ENCODE measurements around the gene AGPAT3.

AGPAT3 gene

DNA sequence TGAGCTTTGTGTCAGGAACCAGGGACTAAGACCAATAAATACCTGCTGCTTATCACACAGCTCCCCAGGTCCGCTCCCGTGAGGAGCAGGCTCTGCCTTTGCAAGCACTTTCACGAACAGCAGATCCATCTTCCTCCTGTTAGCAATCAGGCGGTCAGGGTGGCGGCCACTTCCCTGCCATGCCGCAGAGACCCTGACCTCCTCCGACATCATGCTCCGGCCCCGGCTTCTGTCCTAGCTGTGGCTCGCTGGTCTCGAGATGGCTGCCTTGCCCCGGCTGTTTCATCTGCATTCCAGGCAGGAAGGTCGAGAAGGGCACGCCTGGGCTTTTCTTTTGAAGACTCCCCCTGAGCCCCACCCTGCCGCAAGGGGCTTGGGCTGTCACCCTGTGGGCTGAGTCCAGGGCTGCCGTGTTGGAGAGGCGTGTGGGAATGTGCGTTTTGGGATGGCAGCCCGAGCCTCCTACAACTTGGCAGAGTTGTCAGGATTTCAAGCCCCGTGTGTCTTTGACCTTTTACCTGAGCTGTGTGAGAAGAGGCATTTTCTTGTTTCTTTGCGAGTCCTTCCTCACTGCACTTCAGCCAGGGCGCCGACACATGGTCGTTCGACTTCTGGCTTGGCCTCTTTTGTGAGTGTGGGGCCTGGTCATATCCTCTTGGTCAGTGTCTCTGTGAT is 59.5 kb downstream of the AGPAT3 start:
- DNase-seq (ENCODE audit: low read depth), result no peak

DNA sequence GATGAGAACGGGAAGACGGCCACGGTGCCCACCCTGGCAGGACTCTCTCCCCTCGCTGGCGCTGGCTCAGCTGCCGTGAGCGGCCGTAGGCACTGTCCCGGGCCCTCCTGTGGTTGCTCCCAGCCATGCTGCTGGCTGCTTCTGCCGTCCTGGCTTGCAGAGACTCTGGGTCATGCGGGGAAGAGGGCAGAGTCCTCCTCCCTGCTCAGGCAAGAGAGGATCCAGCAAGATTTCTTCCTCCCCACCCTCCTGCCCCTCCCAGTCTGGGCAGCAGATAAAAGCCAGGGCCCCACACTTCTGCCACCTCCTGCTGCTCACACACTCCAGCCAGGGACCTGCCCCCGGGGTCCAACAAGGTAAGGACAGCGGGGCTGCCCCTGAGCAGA is 60.1 kb downstream of the AGPAT3 start:
- DNase-seq (ENCODE audit: low read depth), result no peak

DNA sequence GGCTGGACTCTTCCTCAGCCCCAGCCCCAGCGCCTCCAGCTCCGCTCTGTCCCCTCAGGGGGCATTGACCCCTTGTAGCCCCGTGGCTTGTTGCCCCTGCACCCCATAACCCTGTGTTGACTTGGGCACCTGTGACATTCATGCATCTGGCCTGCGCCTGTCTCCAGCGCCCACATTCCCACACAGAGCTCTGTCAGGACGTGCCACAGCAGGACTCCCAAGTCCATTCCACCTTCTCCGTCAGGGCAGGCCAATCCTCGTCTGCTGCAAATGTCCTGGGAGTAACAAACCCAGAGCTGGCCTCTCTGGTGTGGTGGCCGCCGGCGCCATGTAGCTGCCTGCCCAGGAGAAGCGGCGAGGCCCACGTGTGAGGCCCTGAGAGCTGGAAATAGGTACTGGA is 60.6 kb downstream of the AGPAT3 start:
- DNase-seq (ENCODE audit: low read depth), result no peak

DNA sequence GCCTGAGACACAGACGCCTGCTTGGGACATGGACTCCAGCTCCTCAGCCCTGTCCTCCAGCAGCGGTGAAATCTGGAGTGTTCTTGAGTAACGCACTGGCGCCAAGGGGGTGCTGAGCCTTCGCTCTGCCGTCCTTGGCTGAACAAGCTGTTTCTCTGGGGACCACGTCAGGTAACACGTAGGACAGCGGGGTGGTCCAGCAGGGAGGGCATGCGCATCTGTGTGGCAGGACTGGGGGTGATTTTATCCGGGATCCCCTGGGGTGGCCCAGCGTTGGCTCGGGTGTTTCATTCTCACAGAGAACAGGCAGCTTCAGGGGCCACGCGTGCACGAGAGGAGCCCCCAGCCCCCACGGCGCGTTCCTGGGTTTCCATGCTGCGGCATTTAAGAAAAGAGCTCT is 61.2 kb downstream of the AGPAT3 start:
- DNase-seq (ENCODE audit: low read depth), result no peak

DNA sequence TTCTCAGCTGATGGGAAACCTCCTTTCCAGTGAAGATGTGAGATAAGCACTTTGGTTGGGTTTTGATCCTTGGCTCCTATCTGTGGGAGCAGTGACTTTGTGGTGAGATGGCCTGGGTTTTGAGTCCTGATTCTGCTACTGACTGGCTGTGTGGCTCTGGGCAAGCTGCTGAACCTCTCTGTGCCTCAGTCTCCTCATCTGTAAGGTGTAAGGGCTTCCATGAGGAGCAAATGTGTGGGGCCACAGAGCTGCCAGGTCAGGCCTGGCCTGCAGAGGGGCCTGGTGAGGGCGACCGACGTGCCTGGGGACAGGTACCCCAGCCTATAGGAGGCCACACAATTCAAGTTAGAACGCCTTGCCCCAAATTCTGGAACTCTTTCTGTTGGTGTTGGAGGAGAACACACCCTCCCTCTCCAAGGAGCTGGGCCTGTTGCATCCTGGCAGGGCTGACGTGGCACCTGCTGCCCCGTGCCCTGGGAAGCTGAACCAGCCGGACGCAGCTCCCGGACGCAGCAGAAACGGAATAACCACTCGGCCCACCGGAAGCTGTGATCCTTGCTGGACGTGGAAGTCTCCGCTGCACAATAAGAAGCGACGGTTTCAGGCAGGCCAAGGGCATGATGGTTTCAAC is 62.7 kb downstream of the AGPAT3 start:
- DNase-seq (ENCODE audit: low read depth), result no peak

DNA sequence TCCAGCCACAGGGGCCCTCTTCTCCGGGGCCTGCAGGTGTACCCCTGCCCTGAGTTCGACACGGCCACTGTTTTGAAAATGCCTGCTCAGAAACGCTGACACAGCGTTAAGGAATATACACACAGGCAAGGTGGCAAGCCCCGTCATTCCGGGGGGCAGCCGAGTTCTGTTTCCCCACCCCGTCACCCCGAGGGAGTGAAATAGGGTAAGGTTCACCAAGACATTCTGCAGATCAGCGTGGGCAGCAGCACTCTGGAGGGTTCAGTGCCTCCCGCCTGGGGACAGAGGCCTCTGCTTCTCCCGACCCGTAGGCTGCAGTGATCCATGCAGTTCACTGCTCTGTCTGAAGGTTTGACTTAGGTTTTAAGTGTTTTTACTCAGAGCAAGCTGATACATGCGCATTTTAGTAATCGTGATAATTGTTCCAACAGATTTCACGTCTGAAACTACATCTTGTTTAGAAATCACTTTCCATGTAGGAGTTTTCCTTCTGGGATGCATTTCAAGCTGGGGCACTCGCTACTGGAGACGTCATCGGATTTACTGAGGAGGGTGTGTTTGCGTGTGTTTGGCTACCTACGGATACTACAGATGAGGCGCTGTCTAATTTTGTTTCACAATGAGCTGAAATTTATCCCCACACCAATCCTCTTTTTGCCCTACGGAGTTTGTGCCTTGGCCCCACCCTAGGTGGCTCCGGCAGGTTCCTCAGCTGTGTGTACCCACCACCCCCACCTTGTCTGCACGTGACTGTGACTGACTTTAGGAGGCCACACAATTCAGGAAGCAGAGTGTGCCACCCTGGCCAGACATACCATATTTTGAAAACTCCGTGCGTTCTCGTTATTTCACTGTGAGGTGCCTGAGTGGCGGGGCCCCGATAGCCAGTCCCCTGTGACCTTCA is 63.5 kb downstream of the AGPAT3 start:
- no peak for DNase-seq (ENCODE audit: low read depth)

DNA sequence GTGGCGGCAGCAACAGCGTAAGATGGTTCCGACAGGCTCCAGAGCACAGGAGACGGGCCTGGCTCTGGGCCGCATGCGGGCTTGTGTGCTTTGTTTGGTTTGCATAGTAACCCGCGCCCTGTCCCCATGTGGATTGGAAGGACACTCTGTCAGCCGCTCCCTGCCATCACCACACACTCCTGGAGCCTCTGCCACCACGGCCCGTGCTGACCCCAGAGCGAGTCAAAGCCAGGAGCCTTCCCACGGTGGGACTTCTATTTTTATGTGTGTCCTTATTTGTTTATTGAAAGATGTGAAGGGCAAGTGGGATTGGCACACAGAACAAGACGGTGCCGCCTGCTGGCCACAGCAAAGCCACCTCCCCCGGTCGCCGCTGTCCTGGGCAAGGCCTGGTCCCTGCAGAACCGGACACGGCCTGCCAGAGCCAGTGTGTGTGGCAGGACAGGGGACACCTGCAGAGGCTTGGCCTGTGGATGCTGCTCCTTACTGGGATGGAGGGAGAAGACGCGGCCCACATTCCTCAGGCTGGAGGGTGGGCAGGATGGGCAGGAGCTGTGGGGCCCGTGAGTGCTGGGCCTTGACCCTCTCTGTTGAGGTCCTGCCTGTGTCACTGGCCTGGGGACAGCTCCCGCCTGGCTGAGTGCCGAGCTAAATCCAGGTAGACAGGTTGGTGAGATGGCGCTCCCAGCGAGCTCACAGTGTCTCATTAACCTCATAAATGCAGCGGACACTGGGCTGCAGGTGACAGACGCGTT is 64.4 kb downstream of the AGPAT3 start:
- no peak for DNase-seq (ENCODE audit: low read depth)

DNA sequence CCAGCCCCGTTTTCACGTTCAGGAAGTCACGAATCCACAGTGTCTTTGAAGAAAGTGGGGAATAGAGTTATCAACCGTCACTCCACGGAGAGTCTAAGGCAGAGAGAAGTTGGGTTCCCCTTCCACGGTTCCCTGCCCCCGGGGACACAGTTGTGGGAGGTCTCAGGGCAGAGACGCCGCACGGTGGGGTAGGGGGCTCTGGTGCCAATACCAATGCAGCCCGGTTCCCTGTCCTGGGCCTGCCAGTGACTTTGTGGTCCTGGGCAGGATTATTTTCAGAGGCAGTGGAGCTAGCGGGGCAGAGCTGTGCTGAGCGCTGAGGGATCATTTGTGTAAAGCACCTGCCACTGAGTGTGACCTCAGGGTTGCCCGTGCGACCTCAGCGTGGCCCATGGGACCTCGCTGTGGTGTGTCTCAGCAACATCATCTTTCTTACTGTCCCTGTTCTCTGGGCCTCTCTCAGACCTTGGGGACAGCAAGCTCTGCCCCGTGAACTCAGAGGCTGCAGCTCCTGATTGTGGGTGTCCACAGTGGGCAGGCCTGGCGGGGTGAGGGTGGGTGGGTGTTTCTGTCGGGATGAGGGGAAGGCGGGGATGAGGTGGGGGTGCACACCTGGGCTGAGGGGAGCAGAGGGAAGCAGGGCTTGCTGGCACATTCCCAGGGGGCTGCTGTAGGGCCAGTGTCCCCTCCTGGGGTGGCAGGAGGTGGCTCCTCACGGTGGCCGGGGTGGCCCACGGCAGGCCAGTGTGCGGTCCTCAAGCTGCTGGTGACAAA is 65.2 kb downstream of the AGPAT3 start:
- DNase-seq (ENCODE audit: low read depth), result no peak

DNA sequence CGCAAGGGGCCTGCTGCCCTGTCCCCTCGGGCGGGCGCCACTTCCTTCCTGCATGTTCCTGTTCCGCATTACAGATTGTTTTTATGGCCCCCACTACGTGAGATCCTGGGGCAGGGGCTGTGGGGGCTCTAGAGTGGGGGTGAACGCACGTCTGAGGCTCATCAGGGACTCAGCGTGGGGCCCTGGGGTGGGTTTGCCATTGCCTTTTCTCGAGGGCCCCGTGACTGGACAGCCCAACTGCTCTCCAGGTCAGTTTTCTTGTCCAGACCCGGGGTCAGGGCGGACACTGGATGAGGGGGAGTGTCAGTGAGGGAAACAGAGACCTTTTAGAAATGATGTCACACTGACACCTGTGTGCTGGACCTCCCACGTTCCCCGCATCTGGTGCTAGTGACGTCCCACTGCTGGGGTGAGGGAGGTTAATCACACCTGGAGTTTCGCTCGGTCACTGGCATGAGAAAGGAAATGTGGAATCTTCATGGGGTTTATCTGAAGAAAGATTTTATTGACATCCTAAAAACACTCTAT is 65.9 kb downstream of the AGPAT3 start:
- DNase-seq (ENCODE audit: low read depth), result no peak

DNA sequence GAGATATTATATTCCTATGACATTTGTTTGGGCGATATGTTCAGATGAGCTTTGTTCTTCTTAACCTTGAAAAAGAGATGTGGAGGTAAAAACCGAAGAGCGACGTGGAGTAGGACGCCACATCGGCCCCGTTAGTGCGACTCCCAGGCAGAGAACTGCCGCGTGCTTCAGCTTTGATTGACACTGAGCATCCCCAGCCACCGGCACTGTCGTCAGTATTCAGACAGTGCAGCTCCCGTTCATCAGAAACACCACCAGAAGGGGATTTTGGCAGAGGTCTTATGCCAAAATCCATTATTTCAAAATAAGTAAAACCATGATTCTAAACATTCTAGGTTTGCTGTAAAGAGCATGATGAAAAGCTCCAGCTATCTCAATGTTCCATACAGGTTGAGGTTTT is 66.5 kb downstream of the AGPAT3 start:
- DNase-seq (ENCODE audit: low read depth), result no peak

DNA sequence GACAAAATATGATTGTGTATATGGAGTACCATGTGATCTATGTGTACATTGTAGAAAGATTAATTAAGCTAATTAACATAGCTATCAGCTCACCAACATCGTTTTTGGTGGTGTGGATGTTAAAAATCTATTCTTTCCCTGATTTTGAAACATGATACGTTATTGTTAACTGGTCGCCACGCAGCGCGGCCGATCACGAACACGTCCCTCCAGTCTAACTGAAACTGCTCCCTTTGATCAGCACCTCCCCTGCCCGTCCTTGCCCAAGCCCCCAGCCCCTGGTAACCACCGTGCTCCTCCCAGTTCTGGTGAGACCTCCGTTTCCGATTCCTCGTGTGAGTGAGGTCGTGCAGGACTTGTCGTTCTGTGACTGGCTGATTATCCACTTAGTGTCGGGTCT is 67.0 kb downstream of the AGPAT3 start:
- no peak for DNase-seq (ENCODE audit: low read depth)

DNA sequence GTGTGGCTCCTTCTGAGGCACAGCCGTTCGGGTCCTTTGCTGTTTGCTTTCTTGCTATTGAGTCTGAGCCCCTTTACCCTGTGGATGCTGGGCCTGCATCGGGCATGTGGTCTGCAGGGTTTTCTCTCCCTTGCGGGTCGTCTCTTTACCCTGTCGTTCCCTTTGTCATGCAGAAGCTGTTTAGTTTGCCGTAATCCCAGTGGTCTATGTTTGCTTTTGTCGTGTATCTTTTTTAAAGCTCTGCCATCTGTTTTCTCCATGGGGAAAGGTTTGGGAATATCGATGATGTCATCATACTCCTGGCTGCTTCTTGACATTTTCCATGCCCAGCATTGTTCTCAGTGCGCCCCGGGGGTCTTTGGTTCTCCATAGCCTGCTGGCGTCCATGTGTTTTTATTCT is 68.2 kb downstream of the AGPAT3 start:
- DNase-seq (ENCODE audit: low read depth), result no peak

DNA sequence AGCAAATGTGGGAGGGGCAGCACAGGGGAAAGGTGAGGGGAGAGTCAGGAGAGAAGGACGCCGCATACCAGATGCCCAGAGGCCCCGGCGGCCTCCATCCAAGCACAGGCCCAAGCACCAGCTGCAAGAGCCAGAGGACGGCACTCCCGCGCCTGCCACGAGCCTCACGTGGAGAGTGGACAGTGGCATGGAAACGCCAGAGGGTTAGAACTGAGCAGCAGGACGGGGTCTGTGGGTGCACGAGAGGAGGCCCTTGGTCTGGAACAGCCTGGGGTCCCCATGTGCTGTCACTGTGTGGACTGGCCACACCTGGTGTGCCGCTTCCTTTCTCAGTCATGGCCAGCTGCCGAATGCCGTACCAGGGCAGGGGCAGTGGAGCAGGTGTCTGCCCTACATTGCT is 68.7 kb downstream of the AGPAT3 start:
- DNase-seq (ENCODE audit: low read depth), result no peak

DNA sequence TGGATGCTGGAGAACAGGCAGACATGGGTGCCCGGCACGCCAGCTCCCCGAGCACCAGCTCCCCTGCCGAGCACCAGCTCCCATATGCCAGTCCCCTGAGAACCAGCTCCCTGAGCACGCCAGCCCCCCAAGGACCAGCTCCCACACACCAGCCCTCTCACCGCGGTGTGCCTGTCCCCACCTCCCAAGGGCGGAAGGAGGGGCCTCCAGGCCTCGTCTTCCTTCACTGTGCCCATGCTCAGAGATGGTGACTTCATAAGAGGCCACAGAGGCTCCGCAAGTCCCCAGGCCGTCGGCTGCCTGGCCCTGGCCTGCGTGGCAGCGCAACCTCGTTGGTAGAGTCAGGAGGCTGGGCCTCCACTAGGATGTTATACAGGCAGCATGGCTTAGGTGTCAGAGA is 69.1 kb downstream of the AGPAT3 start:
- DNase-seq (ENCODE audit: low read depth), result no peak

DNA sequence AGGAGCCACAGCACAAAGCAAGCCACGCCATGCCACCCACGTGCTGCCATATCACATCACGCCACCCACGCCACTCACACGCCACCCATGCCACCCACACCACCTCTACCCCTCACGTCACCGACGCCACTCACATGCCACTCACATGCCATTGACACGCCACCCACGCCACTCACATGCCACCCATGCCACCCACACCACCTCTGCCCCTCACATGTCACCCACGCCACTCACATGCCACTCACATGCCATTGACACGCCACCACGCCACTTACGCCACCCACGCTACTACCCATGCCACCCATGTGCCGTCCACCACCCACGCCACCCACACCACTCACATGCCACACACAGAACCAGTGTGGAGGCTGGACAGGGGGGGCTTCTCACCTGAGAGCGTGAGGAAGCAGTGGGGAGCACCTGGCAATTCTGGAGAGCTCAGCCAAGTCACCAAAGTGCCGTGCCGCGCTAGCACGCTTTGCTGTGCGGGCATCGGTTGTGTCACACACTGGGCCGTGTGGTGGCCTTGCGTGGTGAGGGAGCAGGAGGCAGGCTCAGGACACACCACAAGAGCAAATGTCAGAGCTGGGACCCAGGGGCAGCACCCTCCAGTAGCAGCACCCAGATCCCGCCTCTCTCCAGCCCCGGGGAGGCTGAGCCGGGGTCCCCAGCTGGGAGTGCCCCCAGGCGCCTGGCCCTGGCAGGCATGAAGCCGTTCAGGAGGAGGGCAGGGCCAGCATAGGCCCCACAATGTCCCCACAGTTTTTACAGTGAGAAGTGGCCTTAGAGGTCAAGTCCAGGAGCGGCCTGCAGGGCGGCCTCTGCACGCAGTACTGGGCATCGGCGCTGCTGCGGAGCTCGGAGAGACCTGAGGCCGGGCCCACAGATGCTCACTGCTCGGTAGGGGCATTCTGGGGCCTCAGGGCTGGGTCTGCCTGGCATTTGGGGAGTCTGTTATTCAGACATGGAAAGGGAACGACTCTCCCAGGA is 70.0 kb downstream of the AGPAT3 start:
- DNase-seq (ENCODE audit: low read depth), result no peak

DNA sequence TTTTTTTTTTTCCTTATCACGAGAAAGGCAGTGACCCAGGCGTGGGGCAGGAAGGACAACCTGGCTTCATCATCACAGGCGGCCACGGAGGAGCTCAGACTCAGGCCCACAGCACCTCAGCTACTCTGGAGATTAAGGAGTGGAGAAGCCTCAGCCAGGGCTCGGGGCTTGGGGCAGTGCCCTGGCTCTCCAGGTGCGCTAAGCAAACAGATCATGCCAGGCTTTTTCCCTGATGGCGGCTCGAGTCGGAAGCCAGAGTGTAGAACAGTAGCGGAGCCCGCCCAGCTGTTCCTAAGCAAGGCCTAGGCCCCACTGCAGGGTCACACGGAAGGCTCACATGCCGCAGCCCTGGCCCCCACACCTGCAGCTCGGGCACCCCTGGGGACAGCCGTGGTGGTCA is 70.7 kb downstream of the AGPAT3 start:
- DNase-seq (ENCODE audit: low read depth), result no peak

DNA sequence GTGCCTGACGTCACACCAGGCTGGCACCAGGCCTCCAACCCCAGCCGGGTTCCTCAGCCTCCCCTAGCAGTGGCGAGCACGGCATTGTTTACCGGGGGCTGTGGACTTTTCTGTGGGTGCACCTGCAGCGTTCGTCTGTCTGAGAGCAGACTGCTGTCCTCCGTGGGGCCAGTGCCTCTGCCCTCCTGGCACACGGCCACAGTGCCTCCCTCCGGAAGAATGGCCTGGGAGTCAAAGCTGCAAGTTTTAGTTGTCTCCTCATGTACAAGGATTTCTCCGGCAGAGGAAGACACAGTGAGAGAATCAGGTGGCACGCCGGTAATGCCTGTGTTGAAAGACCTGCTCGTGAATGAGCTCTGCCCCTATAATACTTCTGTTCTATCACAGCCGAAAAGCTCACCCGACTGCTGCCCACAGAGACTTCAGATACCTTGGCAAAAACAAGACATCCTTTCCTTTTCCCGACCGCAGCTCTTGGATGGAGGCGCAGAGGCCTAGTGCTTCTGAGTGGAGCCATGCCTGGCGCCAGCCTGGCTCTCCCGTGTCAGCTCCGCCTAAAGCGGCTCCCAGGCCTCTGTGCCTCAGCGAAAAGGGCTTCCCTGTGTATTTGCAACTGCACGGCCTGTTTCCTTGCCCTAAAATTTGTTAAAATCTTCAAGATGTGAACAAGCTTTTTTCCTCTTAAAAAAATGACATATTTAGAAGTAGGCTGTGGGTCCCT is 71.4 kb downstream of the AGPAT3 start:
- no peak for DNase-seq (ENCODE audit: low read depth)

DNA sequence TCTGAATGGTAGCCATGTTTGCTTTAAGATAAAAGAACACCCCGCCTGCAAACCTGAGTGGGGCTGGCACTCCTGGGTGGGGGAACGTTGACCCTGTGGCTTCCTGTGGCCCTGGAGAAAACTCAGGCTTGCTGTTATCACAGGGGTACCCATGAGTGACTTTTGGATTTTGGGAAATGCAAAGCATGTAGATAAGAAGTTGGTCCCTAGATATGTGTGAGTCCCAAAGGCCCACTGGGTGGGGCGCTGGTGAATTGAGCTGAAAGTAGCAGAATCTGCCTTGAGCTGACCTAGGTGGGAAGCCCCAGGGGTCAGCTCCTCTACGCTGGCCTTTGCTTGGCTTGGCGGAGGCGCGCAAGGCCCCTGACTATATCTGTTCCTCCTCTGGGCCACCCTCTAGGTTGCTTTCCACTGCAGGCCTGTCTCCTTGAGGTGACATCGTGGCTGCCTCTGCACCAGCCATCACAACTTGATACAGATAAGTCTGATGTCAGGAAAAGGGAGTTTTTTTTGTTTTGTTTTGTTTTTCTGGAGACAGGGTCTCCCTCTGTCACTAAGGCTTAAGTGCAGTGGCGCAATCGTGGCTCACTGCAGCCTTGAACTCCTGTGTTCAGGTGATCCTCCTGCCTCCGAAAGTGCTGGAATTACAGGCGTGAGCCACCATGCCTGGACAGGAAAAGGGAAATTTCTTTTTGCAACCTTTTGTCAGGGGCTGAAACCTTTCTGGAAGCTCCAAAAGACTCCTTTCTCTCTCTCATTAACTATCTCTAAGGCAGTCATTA is 72.2 kb downstream of the AGPAT3 start:
- no peak for DNase-seq (ENCODE audit: low read depth)

DNA sequence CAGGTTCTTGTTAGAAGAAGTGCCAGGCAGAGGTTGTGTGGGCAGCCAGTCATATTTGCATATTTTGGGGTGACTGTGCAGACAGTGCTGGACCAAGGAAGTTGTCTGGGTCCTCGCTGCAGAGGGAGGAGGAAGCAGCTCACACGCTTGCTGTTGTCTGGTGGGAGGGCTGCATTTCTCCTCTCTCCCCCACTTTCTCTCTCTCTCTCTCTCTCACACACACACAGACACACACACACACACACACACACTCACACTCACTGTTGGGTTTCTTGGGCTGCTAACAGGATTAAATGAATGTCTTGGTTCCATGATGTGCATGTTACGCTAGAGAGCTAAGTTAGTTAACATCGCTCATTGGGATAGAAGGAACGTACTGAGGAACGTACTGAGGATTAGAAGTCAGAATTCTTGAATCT is 72.9 kb downstream of the AGPAT3 start:
- no peak for DNase-seq (ENCODE audit: low read depth)

All from activated T-cell treated with anti-CD3 and anti-CD28 coated beads for 24 hours (primary cell).